Endodermal cell (in vitro differentiated cells): ENCODE data around the gene TCP1. TPM values are rescaled to one million over a fixed set of nuclear protein-coding genes. Genes with fewer than 3 reads are reported as not detected.

Experiments
- DNase-seq: peaks from one replicate; pipeline ENCODE4 v3.0.0-alpha.2; 2017
- H3K27ac ChIP-seq: 2 replicates; pipeline ENCODE4 v1.5.1; 2013; ENCODE audit warnings: mild to moderate bottlenecking, low read depth, low read length, moderate library complexity
- H3K27me3 ChIP-seq: 2 replicates; pipeline ENCODE4 v1.6.1; 2013; ENCODE audit warnings: mild to moderate bottlenecking, low read length, moderate library complexity; ENCODE audit not compliant: insufficient read depth, control insufficient read depth, poor library complexity, severe bottlenecking
- H3K36me3 ChIP-seq: 2 replicates; pipeline ENCODE4 v1.7.0; 2013; ENCODE audit warnings: mild to moderate bottlenecking, low read length, moderate library complexity; ENCODE audit not compliant: control insufficient read depth, insufficient read depth
- H3K4me1 ChIP-seq: one replicate; pipeline ENCODE4 v1.7.0; 2013; ENCODE audit warnings: low read length; ENCODE audit not compliant: control insufficient read depth, insufficient read depth
- H3K4me3 ChIP-seq: 2 replicates; pipeline ENCODE4 v1.5.1; 2013; ENCODE audit warnings: mild to moderate bottlenecking, low read length, moderate library complexity
- H3K9ac ChIP-seq: 2 replicates; pipeline ENCODE4 v1.6.1; 2013; ENCODE audit warnings: mild to moderate bottlenecking, low read length, moderate library complexity; ENCODE audit not compliant: poor library complexity, severe bottlenecking; ENCODE audit errors: extremely low read depth
- H3K9me3 ChIP-seq: 2 replicates; pipeline ENCODE4 v1.6.1; 2013; ENCODE audit warnings: mild to moderate bottlenecking, low read length, moderate library complexity; ENCODE audit not compliant: control insufficient read depth
- H3K27ac Mint-ChIP-seq: 2 replicates; pipeline ENCODE4 v1.8.0; 2020; ENCODE audit warnings: mixed read lengths
- H3K27me3 Mint-ChIP-seq: 2 replicates; pipeline ENCODE4 v1.8.0; 2021; ENCODE audit warnings: mild to moderate bottlenecking, mixed read lengths; ENCODE audit not compliant: insufficient read depth
- H3K36me3 Mint-ChIP-seq: 2 replicates; pipeline ENCODE4 v1.8.0; 2020; ENCODE audit warnings: low read depth, mixed read lengths
- H3K4me1 Mint-ChIP-seq: 2 replicates; pipeline ENCODE4 v1.8.0; 2020; ENCODE audit warnings: mixed read lengths
- H3K4me3 Mint-ChIP-seq: 2 replicates; pipeline ENCODE4 v1.8.0; 2020; ENCODE audit warnings: mild to moderate bottlenecking, moderate library complexity, mixed read lengths
- H3K9me3 Mint-ChIP-seq: 2 replicates; pipeline ENCODE4 v1.8.0; 2020; ENCODE audit warnings: mild to moderate bottlenecking, mixed read lengths
- WGBS, 2 experiments: methylation state at CpG; one replicate each; pipeline versions ENCODE4 v1.1.5 to v1.1.7; 2013; ENCODE audit warnings: missing lambda C conversion rate in 2 of 2, mixed read lengths in 1 of 2; ENCODE audit not compliant: insufficient coverage in 1 of 2, insufficient read length in 1 of 2; 5-methylcytosine and 5-hydroxymethylcytosine counted together
- total RNA-seq, 2 donors: library from RNA; stranded (reverse); fragmentation: NEBNext Ultra II Directional in 1 of 2; extraction: Animal tissue kit (Norgen Biotek cat#: 25700) in 1 of 2; gene quantifications; 2 replicates in 1 of 2; 3 replicates in 1 of 2; pipeline ENCODE4 v1.2.1, GENCODE V29; 2021
- TF ChIP-seq, protein P1 (sequence below): fragments of 200-600 bp; sonication (generic); conservative IDR thresholded peaks from 2 replicates; pipeline ENCODE4 v1.5.0; 2021; ENCODE audit warnings: antibody characterized with exemption, mild to moderate bottlenecking

Gene TCP1
- total RNA-seq, 2 donors from 2014 or later: 241 to 246 TPM

DNA sequence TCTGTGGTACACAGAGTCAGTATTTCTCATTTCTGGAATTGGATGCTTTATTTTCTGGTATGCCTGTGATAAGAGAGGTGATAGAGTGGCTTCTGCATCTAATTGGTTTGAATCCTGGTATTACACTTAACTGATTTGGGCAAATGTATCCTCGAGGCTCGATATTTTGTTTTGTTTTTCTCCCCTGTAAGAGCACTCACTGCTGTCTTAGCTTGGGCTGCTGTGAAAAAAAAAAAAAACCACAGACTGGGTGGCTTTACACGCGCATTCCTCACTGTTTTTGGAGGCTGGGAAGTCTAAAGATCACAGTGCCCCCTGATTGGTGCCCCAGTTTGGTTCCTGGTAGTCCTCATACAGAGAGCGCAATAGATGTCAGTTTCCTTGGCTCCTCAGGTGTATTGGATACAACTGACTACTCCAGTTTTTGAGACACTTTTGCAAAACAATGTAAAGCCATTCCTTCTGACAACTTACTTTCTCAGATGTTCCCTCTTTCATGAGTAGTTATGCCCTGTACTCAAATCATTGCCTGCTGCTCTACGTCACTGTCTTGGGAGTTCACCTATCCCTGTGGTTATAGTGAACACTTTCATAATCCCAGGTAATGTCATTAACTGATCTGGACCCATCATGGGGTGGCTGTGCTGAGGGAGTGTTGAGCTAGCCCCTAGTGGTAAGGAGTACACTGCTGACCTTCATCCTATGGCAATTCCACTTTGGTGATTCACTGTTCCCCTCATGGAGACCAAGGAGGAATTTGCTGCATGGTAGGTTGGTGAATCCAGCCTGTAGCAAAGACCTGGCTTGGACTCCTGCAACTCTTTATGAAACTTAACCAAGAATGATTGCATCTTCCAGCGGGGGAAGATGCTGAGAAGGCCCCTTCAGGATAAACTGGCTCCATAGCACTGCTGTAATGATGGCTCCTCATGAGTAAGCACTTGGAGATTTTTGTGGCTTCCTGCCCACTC, 31.1 kb downstream of the TCP1 start:
- TF ChIP-seq, protein P1, sequence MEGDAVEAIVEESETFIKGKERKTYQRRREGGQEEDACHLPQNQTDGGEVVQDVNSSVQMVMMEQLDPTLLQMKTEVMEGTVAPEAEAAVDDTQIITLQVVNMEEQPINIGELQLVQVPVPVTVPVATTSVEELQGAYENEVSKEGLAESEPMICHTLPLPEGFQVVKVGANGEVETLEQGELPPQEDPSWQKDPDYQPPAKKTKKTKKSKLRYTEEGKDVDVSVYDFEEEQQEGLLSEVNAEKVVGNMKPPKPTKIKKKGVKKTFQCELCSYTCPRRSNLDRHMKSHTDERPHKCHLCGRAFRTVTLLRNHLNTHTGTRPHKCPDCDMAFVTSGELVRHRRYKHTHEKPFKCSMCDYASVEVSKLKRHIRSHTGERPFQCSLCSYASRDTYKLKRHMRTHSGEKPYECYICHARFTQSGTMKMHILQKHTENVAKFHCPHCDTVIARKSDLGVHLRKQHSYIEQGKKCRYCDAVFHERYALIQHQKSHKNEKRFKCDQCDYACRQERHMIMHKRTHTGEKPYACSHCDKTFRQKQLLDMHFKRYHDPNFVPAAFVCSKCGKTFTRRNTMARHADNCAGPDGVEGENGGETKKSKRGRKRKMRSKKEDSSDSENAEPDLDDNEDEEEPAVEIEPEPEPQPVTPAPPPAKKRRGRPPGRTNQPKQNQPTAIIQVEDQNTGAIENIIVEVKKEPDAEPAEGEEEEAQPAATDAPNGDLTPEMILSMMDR: peak; percentile 64
- Mint-ChIP-seq H3K27me3 (no peaks in the 10 kb centered on the region), H3K4me1 (peaks cover 19% of the 10 kb centered on the region), H3K4me3 (no peak overlapping the region), H3K9me3 (no peaks in the 10 kb centered on the region), H3K27ac (peak overlapping the region; percentile 87), H3K36me3 (peaks cover 54% of the 10 kb centered on the region)
- H3K9ac ChIP-seq: no peak overlapping the region
- H3K4me1 ChIP-seq: peaks cover 4% of the 10 kb centered on the region
- 96% methylated on average over 6 to 7 of the region's 7 CpGs for whole genome bisulfite sequencing, 2 experiments
- H3K27me3 ChIP-seq: no peaks in the 10 kb centered on the region
- no peak overlapping the region for H3K4me3 ChIP-seq
- no peak overlapping the region for H3K27ac ChIP-seq
- no peaks in the 10 kb centered on the region for H3K9me3 ChIP-seq
- H3K36me3 ChIP-seq: peaks cover 78% of the 10 kb centered on the region
- DNase-seq: peak; percentile 58

DNA sequence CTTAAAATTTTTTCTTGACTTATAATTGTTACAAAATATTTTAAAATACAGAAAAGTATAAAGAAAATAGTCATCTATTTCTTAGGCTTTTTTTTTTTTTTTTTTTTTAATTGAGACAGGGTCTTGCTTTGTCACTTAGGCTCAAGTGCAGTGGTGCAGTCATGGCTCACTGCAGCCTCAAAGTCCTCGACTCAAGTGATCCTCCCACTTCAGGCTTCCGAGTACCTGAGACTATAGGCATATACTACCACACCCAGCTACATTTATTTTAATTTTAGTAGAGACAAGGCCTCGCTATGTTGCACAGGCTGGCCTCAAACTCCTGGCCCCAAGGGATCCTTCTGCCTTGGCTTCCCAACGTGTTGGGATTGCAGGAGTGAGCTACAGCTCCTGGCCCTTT, 32.9 kb downstream of the TCP1 start:
- H3K4me1 ChIP-seq: peaks cover 5% of the 10 kb centered on the region
- no peaks in the 10 kb centered on the region for H3K9me3 ChIP-seq
- Mint-ChIP-seq H3K27ac (no peak overlapping the region), H3K4me3 (no peak overlapping the region), H3K9me3 (no peaks in the 10 kb centered on the region), H3K36me3 (peaks cover 56% of the 10 kb centered on the region), H3K27me3 (no peaks in the 10 kb centered on the region), H3K4me1 (peaks cover 19% of the 10 kb centered on the region)
- no peak overlapping the region for H3K27ac ChIP-seq
- no peak overlapping the region for H3K9ac ChIP-seq
- no peak overlapping the region for H3K4me3 ChIP-seq
- H3K36me3 ChIP-seq: peaks cover 87% of the 10 kb centered on the region
- WGBS, 2 experiments: 83 to 93% methylated on average over 1 to 4 of the region's 4 CpGs
- DNase-seq: no peak
- TF ChIP-seq, protein P1: no peak
- H3K27me3 ChIP-seq: no peaks in the 10 kb centered on the region

DNA sequence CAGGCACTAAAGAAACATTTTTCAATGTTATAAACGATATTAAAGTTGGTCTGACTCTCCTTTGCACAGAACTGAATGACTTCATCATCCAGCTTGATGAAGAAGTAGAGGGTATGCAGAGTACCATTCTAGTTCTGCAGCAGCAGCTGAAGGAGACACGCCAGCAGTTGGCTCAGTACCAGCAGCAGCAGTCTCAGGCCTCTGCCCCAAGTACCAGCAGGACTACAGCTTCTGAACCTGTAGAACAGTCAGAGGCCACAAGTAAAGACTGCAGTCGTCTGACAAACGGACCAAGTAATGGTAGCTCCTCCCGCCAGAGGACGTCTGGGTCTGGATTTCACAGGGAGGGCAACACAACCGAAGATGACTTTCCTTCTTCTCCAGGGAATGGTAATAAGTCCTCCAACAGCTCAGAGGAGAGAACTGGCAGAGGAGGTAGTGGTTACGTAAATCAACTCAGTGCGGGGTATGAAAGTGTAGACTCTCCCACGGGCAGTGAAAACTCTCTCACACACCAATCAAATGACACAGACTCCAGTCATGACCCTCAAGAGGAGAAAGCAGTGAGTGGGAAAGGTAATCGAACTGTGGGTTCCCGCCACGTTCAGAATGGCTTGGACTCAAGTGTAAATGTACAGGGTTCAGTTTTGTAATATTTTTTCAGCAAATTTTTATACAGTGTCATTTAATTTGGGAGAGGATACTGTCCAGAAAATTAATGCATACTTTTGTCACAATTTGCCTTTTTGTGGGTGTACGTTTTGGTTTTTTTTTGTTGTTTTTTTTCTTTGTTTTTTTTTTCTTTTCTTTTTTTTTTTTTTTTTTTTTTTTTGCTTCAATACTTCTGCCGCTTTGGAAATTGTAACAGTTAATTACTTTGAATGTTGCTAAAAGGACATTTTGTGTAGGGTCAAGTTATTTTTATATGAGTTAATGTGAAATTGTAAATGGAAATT, 34.2 kb downstream of the TCP1 start:
- no peaks in the 10 kb centered on the region for H3K27me3 ChIP-seq
- no peak overlapping the region for H3K9ac ChIP-seq
- H3K9me3 ChIP-seq: no peaks in the 10 kb centered on the region
- no peak overlapping the region for H3K4me3 Mint-ChIP-seq
- no peak overlapping the region for H3K27ac ChIP-seq
- H3K27me3 Mint-ChIP-seq: no peaks in the 10 kb centered on the region
- H3K4me1 ChIP-seq: peaks cover 8% of the 10 kb centered on the region
- H3K9me3 Mint-ChIP-seq: no peaks in the 10 kb centered on the region
- peak overlapping the region; percentile 57 for H3K27ac Mint-ChIP-seq
- peaks cover 61% of the 10 kb centered on the region for H3K36me3 Mint-ChIP-seq
- TF ChIP-seq, protein P1: no peak
- H3K36me3 ChIP-seq: peaks cover 93% of the 10 kb centered on the region
- H3K4me3 ChIP-seq: no peak overlapping the region
- 96 to 98% methylated on average over 8 to 15 of the region's 15 CpGs for WGBS, 2 experiments
- no peak for DNase-seq
- H3K4me1 Mint-ChIP-seq: peaks cover 10% of the 10 kb centered on the region
